Stimulated activated CD4-positive, alpha-beta T cell treated with anti-CD3 and anti-CD28 coated beads, Interleukin-2, amount 100 ng/mL, for 4 hours (primary cell): ENCODE measurements around the gene NTM.
"Not testable (repeated sequence)": the region's sequence is repeated elsewhere in the genome, so short reads cannot be mapped to it uniquely, and the experiment has no call there.

ENCODE experiments used
- DNase-seq: peaks from one replicate; pipeline ENCODE4 v3.0.0-alpha.2; 2020; ENCODE audit warnings: low read depth

The NTM gene

DNA sequence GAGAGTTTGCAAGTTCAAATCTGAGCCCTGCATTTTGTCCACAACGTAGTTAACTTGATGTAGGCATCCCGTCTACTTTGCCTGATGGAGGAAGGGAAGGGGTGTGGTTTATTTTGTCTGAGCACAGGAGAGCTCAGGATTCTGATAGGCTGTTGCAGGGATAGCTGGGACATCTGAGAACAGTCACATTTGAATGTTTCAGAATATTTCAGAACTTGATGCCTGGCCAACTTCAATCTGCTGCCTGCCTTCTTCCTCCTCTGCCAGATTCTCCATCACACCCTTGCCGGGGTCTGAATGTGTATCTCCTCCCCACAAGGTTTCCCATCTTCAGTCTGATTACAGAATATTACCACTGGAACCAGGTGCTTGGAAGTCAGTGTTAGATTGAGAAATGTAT, 51.6 kb downstream of the NTM start:
- no peak for DNase-seq

DNA sequence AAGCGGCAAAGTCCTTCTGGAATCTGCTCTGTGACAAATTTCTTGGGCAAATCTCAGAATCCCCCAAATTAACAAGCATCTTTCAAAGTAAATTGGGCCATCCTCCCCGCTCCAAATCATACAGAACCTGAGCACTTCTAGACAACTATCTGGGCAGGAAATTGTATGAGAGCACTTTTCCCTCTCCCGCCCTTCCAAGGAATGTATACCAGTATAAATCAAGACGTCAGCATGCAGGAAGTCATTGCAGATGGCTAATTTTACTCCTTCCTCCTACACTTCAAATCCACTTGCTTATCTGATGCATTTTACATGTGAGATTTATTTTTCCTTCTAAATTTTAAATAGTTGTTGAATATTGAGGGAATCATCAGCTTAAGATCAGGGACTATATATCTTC, 52.1 kb downstream of the NTM start:
- no peak for DNase-seq

- DNase-seq = no peak
Observed at GRCh38 chr11:131423688-131424087, 53.3 kb downstream of the NTM start.

DNA sequence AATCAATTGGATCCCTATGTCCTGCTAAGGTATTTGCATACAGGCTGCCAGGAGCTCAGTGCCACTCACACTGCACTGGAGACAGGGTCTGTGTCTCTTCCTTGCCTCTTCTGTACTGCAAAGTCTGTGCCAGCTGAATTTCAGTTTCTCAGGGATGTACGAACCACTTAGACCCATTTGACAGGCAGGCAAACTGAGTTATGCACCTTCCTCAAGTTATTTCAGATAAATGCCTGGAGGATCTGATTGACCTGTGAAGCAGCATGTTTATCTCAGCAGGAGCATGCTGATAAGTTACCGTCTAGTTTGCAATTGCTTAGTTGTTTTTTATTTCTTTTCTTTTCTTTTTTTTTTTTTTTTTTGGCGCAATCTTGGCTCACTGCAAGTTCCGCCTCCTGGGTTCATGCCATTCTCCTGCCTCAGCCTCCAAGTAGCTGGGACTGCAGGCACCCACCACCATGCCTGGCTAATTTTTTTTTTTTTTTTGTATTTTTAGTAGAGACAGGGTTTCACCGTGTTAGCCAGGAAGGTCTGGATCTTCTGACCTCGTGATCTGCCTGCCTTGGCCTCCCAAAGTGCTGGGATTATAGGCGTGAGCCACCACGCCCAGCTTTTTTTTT, 54.0 kb downstream of the NTM start:
- not testable (repeated sequence) for DNase-seq

- DNase-seq = no peak
Observed at GRCh38 chr11:131425285-131425684, 54.9 kb downstream of the NTM start.

- no peak for DNase-seq
Observed at GRCh38 chr11:131428853-131429252, 58.4 kb downstream of the NTM start.

DNA sequence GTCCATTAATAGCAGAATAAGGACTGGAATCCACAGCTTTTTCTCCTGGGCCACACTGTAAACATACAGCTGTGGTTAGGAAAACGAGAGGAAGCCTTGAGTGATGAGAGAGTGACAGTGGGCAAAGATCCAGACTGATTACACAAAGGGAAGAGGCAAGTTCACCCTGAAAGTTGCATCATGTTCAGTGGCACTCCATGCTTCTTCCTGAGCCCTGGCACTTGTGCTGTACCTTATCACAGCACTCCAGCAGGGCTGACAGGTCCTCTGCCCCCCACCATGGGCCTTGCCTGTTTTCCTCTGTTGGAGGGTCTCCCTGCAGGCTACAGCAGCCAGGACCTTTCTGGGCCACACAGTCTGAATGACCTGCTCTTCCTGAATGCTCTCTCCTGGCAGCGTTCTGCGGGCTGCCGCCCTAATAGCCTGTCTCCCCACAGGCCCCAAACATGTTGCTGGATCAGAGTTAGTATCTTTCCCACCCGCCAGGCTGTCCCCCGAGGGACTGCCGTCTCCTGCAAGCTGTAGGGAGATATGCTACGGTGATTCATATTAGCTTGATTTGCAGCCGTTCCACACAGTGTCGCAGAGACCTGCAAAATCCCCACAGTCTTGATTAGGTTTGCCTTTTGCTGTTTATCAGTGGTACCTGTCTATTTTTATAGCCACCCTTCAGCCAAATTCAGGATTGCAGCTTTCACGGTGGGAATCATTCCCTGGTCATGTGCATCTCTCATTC, 60.2 kb downstream of the NTM start:
- no peak for DNase-seq

DNA sequence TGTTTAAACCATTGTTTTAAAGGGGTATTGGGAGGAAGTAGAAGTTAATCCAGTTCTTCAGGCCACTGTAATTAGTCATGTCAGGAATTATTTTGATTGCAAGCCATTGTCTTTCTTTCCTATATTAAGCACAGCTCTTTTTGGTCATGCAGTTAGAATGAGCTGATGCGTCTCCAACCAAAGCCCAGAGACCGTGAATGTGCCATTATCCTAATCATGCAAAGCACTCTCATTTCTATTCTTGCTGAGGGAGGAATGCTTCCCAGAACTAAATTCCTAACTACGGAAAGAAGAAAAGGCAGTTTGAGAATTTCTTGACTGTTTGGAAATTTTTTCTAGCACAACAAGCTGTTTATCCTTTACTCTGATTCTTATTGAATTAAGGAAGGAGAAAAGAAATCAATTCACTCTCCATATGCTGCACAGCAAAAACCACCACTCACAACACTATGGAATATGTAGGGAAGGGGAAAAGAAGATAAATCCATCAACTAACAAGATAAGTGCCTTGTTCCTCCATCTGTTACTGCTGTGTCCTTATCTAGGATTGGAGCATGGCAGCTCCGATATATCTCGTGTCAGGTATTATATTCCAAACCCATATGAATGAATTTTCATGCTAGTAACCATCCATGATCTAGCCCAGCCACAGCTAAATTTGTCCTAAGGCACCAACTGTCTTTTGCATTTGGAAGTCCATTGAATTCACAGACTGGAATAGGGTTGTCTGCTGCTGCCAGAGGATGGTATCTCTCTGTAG, 70.8 kb downstream of the NTM start:
- no peak for DNase-seq

- DNase-seq = no peak
Observed at GRCh38 chr11:131446590-131447275, 76.3 kb downstream of the NTM start.

DNA sequence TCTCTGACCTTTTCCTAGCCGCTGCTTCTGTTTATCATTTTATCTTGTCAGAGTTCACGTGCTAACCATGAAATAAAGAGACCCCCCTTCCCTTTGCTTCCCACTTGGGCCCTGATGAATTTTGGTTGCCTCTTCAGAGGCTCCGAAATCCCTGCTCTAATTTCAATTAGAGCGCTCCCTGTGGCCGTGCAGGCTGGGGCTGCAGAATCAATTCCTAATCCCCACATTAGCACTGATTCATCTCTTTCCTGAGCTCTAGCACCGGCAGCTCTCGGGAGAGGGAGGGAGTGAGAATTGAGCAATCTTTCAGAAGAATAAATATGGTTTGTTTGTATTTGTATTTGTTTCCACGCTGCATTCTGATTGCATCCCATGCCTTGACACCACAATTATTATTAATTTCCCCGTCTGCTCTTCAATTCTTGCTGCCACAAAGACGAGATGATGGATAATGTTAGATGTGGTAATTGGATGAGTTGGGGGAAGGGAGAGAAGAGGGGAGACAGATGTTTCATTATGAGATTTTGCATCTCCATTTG, 76.9 kb downstream of the NTM start:
- no peak for DNase-seq

- no peak for DNase-seq
Observed at GRCh38 chr11:131447898-131448297, 77.5 kb downstream of the NTM start.

DNA sequence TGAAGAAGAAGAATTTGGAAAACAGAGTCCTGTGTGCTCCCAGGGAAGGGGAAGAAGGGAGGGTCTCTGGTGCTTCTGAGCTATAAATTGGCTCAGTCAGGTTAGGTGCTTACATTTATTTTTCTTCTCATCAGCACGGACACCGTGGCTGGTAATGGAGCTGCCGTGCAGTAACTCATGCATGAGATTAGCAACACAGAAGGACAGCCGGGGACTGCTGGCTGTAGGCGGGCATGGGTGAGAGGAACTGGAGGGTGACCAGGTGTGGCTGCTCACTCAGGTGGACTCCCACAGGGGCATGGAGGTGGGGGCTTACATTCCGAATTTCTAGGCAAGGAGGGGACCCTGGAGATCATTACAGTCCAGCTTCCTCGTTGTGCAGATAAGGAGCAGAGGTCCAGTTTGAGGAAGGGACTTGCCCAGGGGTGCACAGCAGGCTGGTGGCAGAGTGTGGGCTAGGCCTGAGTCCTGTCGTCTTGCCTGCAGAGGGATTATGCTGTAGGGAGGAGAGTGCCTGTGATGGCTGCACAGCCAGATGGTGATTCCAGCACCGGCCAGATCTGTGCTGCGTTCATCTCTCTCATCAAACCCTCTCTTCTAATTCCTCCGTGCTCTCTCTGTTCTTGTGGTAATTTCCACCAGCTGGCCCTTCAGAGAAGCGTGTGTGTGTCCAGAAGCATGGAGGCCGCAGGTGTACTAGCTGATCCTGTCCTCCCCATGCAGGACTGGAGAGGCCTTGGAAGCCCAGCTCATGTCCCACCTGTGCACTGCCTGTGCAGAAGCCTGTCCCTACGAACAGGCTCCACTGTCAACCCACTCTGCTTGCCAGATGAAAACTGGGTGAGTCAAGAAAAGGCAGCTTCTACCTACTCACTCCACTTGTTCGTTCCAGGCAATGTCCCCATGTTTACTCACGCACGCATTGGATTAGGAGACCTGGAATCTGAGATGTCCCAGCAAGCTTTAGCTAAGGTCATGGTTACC, 78.9 kb downstream of the NTM start:
- DNase-seq = no peak

GRCh38 chr11:131454490-131454889, 84.1 kb downstream of the NTM start:
- no peak for DNase-seq

DNA sequence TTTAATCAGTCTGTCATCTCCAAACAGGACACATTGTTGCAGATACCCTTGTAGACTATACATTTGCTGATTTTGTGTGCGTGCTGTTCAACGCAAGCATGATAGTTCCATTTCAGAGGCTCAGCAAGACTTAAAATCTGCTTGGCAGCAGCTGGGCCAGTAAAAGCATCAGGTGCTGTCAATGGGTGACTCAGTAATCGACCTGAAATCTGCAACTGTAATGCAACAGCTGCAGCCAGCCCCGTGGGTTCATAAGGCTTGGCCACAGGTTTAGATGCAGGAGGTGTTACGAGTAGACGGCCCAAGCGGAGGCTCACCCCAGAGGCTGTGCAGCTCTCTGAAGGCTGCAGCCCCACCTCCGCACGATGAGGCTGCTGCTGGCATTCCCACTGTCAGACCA, 84.6 kb downstream of the NTM start:
- no peak for DNase-seq

DNA sequence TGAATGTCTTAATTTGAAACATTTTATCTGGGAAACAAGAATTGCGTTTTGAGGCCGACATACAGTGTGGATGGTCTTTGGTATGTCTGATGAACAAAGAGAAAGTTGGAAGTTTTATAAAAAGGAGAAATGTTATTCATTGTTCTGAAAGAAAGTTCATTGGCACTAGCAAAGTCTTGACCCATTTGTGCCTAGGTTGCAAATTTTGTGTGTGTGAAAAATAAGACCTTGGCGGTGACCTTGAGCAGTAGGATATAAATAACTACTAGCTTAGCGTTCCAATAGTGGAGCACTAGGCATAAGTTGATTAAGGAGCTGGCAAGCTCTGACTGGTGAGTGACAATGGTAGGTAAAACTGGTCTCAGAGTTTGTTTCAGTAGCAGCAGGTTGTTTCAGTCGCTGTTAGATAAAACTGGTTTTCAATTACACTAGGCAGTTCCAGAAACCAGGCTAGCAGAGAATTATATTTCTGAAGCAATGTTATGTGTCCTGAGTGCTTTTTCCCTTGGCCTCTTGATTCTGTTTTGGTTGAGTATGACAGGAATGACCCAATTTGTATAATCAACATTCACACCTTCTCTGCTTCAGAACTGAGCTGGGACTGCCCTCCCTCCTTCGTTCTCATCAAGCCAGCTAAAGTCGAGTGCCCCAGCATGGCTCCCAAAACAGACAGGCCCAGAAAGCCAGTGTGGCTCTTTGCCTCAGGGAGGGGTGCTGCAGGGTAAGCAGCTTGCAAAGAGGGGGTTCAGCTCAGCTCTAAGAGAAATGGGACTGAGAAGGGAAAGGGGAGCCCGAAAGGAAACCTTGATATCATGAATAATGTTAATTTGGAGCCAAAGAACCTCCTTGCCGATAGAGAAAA, 85.7 kb downstream of the NTM start:
- DNase-seq = no peak

DNA sequence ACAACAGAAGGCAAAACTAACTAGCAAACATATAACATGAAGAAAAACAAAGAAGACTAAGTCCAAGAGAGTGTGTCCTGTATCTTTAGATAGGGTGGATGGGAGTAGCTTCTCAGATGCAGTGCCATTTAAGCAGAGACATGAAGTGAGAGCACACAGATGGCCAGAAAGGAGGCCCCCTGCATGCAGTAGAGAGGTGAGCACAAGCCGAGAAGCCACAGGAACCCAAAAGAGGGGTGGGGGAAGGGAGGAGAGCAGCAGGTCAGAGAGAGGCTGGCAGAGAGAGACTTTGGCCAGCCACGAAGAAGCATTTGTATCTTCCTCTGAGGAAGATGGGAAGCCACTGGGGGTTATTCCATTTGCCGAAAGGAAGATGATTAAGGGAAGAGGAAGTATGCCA, 86.7 kb downstream of the NTM start:
- DNase-seq = no peak

DNA sequence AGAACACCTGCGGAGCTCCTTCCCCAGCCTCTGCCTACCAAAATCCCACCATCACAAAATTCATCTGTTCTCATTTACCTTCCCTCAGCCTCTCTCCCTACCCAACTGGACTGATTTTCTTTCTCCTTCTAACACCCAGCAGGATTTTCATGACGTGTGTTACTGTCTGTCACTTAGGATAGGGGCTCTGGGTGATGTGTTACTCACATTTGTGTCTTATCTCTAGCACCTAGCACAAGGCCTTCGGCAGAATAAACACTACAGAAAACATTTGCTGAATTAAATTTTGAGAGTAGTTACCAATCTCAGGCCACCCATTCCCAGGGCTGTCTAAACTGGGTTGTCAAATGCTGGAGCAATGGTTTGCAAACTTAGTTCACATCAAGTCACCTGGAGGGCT, 88.0 kb downstream of the NTM start:
- DNase-seq = no peak

DNA sequence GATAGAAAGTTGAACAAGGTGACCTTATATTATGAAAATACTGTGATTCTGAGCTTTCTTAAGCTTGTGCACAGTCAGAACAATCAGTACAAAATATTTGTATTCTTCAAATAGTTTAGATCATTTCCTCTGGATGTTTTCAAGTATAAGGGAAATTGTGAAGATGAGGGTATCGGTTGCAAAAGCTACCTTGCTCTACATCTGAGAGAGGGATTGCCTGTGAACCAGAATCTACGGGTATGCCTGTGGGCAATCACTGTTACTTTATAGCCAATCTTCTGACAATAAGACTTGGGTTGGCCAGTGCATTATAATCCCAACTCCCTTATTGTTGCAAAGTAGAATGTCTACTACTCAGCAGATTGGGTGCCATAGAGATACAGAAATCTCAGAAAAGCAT, 90.5 kb downstream of the NTM start:
- DNase-seq = no peak

DNA sequence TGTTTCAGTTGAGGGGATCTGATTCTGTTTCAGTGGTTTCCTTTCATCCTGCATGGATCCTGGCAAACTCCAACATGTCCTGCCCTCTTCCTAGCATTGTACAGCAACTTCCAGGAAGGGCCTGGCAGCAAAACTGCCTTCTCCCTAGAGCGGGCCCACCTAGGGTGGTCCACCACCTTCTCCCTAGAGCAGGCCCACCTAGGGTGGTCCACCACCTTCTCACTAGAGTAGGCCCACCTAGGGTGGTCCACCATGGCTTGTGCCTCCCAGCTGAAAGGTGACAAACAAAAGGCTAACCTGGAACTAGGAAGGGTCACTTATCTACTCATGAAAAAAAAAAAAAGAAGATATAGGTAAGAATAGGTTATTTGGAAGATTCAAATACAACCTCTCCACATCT, 92.2 kb downstream of the NTM start:
- no peak for DNase-seq

DNA sequence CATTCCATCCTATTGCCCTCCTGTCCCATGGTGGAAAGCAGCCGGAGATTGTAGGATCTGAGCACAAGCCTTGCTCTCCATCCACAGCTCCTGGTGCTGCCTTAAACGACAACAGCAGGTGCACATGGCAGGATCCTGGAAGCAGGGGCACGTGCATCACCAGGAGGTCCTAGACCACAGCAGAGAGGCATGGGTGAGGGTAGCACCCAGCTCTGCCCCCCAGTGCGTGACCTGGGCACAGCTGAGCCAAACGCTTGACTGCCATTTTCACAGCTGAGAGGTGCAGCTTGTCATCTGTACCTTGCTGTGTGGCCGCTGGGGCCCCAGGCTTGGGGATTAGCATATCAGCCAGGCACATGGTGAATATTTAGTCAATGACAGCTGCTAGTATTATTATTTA, 92.7 kb downstream of the NTM start:
- no peak for DNase-seq
